ENCODE results near the gene MALAT1. TPM values are rescaled to one million over a fixed set of nuclear protein-coding genes. Genes with fewer than 3 reads are reported as not detected.

Gene MALAT1
- total RNA-seq, 4 donors from 2014 or later, result 1,739 to 13,677 (median 9,435) TPM

DNA sequence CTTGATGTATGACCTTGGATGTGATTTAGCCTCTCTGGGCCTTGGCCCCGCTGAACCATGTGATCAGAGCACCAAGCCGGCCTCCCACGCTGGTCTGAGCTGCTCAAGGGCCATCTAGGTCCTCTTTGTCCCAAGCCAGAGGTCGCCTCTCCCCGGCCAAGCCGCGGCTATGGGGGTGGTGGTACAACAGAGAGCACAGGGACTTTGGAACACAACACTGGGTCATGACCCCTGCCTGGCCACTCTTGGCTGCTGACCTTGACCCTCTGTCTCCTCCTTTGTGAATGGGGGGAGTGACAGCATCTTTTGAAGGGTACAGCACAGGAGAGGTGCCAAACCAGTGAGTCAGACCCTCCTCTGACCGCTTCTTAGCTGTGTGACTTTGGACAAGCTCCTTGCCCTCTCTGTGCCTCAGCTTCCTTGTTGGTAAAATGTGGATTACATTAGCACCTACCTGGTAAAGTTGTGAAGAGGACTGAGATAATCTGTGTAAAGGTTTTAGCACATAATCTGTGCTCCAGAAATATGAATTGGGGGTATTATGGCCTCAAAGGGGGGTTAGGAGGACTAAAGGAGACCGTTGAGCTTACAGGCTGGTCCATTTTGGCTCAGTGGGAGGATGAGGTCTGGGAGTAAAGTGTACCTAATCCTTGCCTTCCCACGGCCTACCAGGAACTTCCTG is 30.8 kb downstream of the MALAT1 start:
- H3K4me3 ChIP-seq, result no peak overlapping the region
- WGBS, 2 donors, result 61 to 80% methylated on average over 2 to 3 of the region's 10 CpGs
- H3K27me3 ChIP-seq, result no peaks in the 10 kb centered on the region
- no peak for TF ChIP-seq POLR2A (IDR thresholded peaks at IDR 0.05)
- no peak overlapping the region for H3K27ac ChIP-seq
- intact Hi-C loops (cut with DNase I), result no loop called here
- DNase-seq, result no peak
- no peaks in the 10 kb centered on the region for H3K9me3 ChIP-seq
- peaks cover 10 to 25% (median 15%) of the 10 kb centered on the region in 3 donors for H3K4me1 ChIP-seq
- H3K36me3 ChIP-seq, result peaks cover 17 to 86% (median 27%) of the 10 kb centered on the region in 3 donors

DNA sequence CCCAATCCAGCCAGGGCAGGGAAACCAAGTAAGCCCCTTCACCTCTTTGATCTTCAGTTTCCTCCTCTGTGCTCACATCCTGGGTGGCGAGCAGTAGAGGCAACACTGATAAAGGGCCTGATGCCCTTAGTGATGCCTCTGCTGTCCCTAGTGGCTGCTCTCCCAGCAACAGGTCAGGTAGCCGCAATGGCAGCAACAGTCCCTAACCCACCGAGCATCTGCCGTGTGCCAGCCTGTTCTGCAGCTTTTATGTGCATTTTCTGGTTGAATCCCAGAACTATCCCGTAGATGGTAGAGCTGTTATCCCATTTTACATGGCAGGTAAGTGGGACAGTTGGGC is 31.3 kb downstream of the MALAT1 start:
- no peak for TF ChIP-seq POLR2A (IDR thresholded peaks at IDR 0.05)
- TF ChIP-seq, protein P1, sequence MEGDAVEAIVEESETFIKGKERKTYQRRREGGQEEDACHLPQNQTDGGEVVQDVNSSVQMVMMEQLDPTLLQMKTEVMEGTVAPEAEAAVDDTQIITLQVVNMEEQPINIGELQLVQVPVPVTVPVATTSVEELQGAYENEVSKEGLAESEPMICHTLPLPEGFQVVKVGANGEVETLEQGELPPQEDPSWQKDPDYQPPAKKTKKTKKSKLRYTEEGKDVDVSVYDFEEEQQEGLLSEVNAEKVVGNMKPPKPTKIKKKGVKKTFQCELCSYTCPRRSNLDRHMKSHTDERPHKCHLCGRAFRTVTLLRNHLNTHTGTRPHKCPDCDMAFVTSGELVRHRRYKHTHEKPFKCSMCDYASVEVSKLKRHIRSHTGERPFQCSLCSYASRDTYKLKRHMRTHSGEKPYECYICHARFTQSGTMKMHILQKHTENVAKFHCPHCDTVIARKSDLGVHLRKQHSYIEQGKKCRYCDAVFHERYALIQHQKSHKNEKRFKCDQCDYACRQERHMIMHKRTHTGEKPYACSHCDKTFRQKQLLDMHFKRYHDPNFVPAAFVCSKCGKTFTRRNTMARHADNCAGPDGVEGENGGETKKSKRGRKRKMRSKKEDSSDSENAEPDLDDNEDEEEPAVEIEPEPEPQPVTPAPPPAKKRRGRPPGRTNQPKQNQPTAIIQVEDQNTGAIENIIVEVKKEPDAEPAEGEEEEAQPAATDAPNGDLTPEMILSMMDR (IDR thresholded peaks at IDR 0.05), result peak in 1 of 6 experiments; percentile 25
- intact Hi-C loops (cut with DNase I), result no loop called here
- H3K36me3 ChIP-seq, result peaks cover 17 to 91% (median 27%) of the 10 kb centered on the region in 3 donors

DNA sequence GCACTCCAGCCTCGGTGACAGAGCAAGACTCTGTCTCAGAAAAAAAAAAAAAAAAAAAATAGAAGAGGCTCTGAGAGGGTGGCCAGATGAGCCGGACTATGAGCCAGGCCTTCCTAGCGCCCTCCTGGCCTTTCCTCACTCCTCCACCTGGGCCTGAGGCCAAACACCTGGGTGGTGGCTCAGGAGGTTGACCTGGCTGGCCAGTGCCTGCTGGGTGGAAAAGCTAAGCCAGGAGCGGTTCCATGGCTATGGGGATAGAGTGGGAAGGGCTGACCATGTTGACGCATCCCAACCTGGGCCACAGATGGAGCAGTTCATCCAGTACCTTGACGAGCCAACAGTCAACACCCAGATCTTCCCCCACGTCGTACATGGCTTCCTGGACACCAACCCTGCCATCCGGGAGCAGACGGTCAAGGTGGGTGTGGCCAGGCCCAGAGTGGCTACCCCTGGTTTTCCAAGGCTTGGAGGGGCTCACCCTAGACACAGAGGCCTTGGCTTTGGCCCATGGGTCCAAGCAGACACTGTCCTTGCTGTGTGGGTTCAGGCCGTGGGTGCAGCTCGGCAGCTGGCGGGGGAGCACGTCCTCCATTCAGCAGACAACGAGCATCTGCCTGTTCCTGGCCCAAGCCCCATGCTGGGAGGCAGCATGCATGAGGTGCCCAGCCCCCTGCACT is 33.7 kb downstream of the MALAT1 start:
- Histone ChIP-seq H3K4me1 (peaks cover 0 to 5% (median 0%) of the 10 kb centered on the region in 3 donors), H3K27ac (no peak overlapping the region), H3K27me3 (no peaks in the 10 kb centered on the region), H3K36me3 (peaks cover 20 to 100% (median 35%) of the 10 kb centered on the region in 3 donors), H3K9me3 (no peaks in the 10 kb centered on the region), H3K4me3 (no peak overlapping the region)
- 84 to 87% methylated on average over 6 to 10 of the region's 15 CpGs for WGBS, 2 donors
- no peak for DNase-seq
- intact Hi-C loops (cut with DNase I), result no loop called here
- TF ChIP-seq, protein P1 (IDR thresholded peaks at IDR 0.05), result no peak
- TF ChIP-seq POLR2A (IDR thresholded peaks at IDR 0.05), result no peak

More for the DNA sequence above, 31.3 kb downstream of the MALAT1 start:
- H3K27ac ChIP-seq, result no peak overlapping the region
- no peak for DNase-seq
- WGBS, 2 donors, result 69 to 83% methylated on average over 5 of the region's 5 CpGs
- peaks cover 10 to 25% (median 14%) of the 10 kb centered on the region in 3 donors for H3K4me1 ChIP-seq
- no peaks in the 10 kb centered on the region for H3K27me3 ChIP-seq
- H3K9me3 ChIP-seq, result no peaks in the 10 kb centered on the region
- no peak overlapping the region for H3K4me3 ChIP-seq

DNA sequence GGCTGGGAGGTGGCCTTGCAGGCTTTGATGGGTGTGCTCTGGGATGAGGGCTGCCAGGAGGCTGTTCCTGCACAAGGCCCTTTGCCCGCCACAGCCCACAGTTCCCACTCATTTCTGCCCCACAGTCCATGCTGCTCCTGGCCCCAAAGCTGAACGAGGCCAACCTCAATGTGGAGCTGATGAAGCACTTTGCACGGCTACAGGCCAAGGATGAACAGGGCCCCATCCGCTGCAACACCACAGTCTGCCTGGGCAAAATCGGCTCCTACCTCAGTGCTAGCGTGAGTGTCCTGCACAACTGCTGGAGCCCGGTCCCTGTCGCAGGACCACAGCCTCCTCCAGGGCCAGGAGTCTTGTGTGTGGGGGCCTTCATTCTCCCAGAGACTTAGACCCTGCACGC is 36.3 kb downstream of the MALAT1 start:
- Histone ChIP-seq H3K36me3 (peaks cover 30 to 94% (median 51%) of the 10 kb centered on the region in 3 donors), H3K4me1 (peaks cover 7 to 19% (median 12%) of the 10 kb centered on the region in 3 donors), H3K4me3 (no peak overlapping the region), H3K27ac (no peak overlapping the region), H3K9me3 (no peaks in the 10 kb centered on the region), H3K27me3 (no peaks in the 10 kb centered on the region)
- intact Hi-C loops (cut with DNase I), result loop anchor here (5.0 kb wide), 1 partner anchor 37 kb away; the partner anchor contains the start of genes FAM89B and ZNRD2
- DNase-seq, result no peak
- 93% methylated on average over 3 of the region's 9 CpGs; no CpG with 5 or more reads in 1 of the 2 donors for WGBS, 2 donors
- TF ChIP-seq POLR2A (IDR thresholded peaks at IDR 0.05), result no peak
- TF ChIP-seq, protein P1 (IDR thresholded peaks at IDR 0.05), result no peak

DNA sequence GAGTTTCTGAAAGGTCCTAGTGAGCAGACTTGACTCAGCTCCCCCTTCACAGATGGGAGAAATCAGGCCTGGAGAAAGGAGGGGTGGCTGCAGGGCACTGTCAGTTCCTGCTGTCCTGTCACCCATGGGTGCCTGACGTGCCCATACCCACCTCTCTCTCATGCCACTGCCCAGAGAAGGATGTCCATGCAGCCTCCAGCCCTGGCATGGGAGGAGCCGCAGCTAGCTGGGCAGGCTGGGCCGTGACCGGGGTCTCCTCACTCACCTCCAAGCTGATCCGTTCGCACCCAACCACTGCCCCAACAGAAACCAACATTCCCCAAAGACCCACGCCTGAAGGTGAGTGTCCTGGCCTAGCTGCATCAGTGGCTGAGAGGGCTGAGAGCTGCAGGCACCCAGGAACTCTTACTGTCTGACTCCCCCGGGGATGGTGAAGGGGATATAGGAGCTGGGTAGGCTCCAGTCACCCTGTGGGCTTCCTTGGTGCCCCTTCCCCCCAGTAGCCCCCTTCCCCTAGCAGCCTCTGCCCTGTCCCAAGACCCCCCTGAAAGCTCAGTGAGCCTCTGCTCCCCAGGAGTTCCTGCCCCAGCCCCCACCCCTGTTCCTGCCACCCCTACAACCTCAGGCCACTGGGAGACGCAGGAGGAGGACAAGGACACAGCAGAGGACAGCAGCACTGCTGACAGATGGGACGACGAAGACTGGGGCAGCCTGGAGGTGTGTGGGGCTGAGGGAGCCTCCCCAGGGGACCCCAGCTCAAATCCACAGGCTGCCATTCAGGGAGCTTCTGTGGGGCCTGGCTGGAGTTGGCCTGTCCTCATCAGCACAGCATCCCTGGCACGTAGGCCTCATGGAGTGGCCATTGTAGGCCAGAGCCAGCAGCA is 37.8 kb downstream of the MALAT1 start:
- DNase-seq, result no peak
- intact Hi-C loops (cut with DNase I), result loop anchor here (5.0 kb wide), 1 partner anchor 36 kb away; the partner anchor contains the start of genes FAM89B and ZNRD2
- Histone ChIP-seq H3K27me3 (no peaks in the 10 kb centered on the region), H3K4me3 (no peak overlapping the region), H3K27ac (no peak overlapping the region), H3K36me3 (peaks cover 17 to 79% (median 41%) of the 10 kb centered on the region in 3 donors), H3K9me3 (no peaks in the 10 kb centered on the region), H3K4me1 (peaks cover 16 to 34% (median 21%) of the 10 kb centered on the region in 3 donors)
- TF ChIP-seq, protein P1 (IDR thresholded peaks at IDR 0.05), result no peak
- TF ChIP-seq POLR2A (IDR thresholded peaks at IDR 0.05), result no peak
- WGBS, 2 donors, result 75 to 77% methylated on average over 6 to 7 of the region's 12 CpGs

Measured in esophagus squamous epithelium (tissue), 5 donors.